Stomach (tissue), 9 donors: Measurements from ENCODE around the gene TMEM164. TPM values are rescaled to one million over a fixed set of nuclear protein-coding genes. Genes with fewer than 3 reads are reported as not detected.

Experiments used
- DNase-seq, 2 donors: peaks; one replicate each; pipeline versions ENCODE4 v3.0.0 to v3.0.0-alpha.2; 2013 to 2019
- H3K27ac ChIP-seq, 5 donors: fragments of 200-600 bp in 4 of 5; sonication (generic) in 4 of 5; one replicate each; pipeline ENCODE4 v1.5.1; 2013 to 2019; ENCODE audit warnings: mild to moderate bottlenecking in 1 of 5, moderate library complexity in 1 of 5
- H3K27me3 ChIP-seq, 3 donors: fragments of 200-600 bp; sonication (generic); one replicate each; pipeline ENCODE4 v1.5.1; 2017 to 2019; ENCODE audit warnings: mixed run types in 1 of 3
- H3K36me3 ChIP-seq, 4 donors: fragments of 200-600 bp; sonication (generic); 1 replicate in 3 of 4; 2 replicates in 1 of 4; pipeline ENCODE4 v1.5.1; 2016 to 2019
- H3K4me1 ChIP-seq, 4 donors: fragments of 200-600 bp; sonication (generic); one replicate each; pipeline ENCODE4 v1.5.1; 2016 to 2019
- H3K4me3 ChIP-seq, 4 donors: fragments of 200-600 bp; sonication (generic) in 3 of 4; one replicate each; pipeline ENCODE4 v1.5.1; 2016 to 2019; ENCODE audit warnings: mild to moderate bottlenecking in 1 of 4
- H3K9me3 ChIP-seq, 4 donors: fragments of 200-600 bp; sonication (generic); one replicate each; pipeline ENCODE4 v1.5.1; 2016 to 2019
- CTCF ChIP-seq, 7 experiments: fragments of 450-650 bp in 4 of 7; fragments of 200-600 bp in 3 of 7; sonication (generic) in 3 of 7; IDR thresholded peaks; one replicate each; pipeline ENCODE4 v1.5.1; 2016 to 2019; ENCODE audit warnings: antibody characterized with exemption in 7 of 7, control low read depth in 2 of 7, mild to moderate bottlenecking in 1 of 7
- EP300 ChIP-seq: sonication (generic); formaldehyde crosslinking; IDR thresholded peaks from one replicate; pipeline ENCODE4 v1.6.1; 2017; ENCODE audit warnings: antibody characterized with exemption
- POLR2A ChIP-seq, 4 donors: fragments of 450-650 bp; IDR thresholded peaks; one replicate each; pipeline ENCODE4 v1.6.1; 2016; ENCODE audit warnings: antibody characterized with exemption in 4 of 4, control low read depth in 2 of 4, mild to moderate bottlenecking in 1 of 4, moderate library complexity in 1 of 4
- POLR2AphosphoS5 ChIP-seq, 3 donors: sonication (generic); formaldehyde crosslinking; IDR thresholded peaks; one replicate each; pipeline ENCODE4 v1.6.1; 2016; ENCODE audit warnings: antibody characterized with exemption in 3 of 3
- WGBS, 5 donors: extraction: QIAGEN DNeasy Blood & Tissue Kit in 3 of 5; methylation state at CpG; one replicate each; pipeline versions ENCODE4 v1.1.5 to v1.1.7; 2013 to 2018; 5-methylcytosine and 5-hydroxymethylcytosine counted together
- intact Hi-C: fragments of 100-400 bp; cut with DNase I; formaldehyde crosslinking; loops from one replicate; pipeline ENCODE4 v1.15.1; 2023; ENCODE audit warnings: low total_unique reads
- polyA plus RNA-seq, 3 donors: library from polyadenylated mRNA; stranded (reverse); fragments of 200-250 nt; gene quantifications; one replicate each; pipeline ENCODE4 v1.2.3, GENCODE V29; 2013
- total RNA-seq, 5 donors: library from RNA; depleted of rRNA; stranded (reverse); fragments of >200 nt; gene quantifications; one replicate each; pipeline versions ENCODE4 v1.1.0 to v1.2.3, GENCODE V29; 2014 to 2016
- donor health status: healthy with polysubstance abuse.
- donor health status: Bipolar disorder and iron deficiency.
- donor health status: healthy.

Gene TMEM164
- total and polyA plus RNA-seq, 8 donors: 4.9 to 29.7 (median 11.6) TPM

- TF ChIP-seq POLR2A (IDR thresholded peaks at IDR 0.05) (no peak), POLR2AphosphoS5 (IDR thresholded peaks at IDR 0.05) (no peak), EP300 (no peak), CTCF (IDR thresholded peaks at IDR 0.05) (no peak)
- Histone ChIP-seq H3K4me3 (no peak overlapping the region), H3K27me3 (peaks cover 0 to 2% (median 0%) of the 10 kb centered on the region in 3 donors), H3K9me3 (no peaks in the 10 kb centered on the region), H3K27ac (no peak overlapping the region), H3K36me3 (peaks cover 0 to 5% (median 0%) of the 10 kb centered on the region in 4 donors), H3K4me1 (no peaks in the 10 kb centered on the region)
- no peak for DNase-seq
- intact Hi-C loops: no loop called here
- 78 to 88% (median 84%) methylated on average over 4 of the region's 4 CpGs for WGBS, 5 donors
Observed at GRCh38 chrX:110192516-110192915, 189.6 kb downstream of the TMEM164 start.

DNA sequence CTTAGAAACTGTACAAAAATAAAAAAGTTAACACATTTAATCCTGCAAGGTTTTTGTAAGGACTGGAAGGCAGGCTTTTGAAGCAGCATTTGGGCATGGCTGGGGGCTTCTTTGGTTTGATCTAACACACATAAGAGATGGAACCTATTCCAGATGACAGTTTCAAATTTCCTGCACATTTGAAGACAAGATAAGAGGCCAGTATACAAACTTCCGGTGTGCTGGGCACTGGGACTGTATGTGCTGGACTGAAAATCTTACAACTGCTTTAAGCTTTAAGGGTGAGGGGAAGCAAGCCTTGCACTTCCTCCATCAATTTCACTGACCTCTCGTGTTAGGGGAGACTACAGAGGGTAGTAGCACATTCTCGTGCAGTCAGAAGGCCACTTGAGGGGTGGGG, 192.1 kb downstream of the TMEM164 start:
- 34 to 76% (median 38%) methylated on average over 3 of the region's 3 CpGs for WGBS, 5 donors
- no peaks in the 10 kb centered on the region for H3K4me1 ChIP-seq
- no peak for TF ChIP-seq EP300
- no peak for TF ChIP-seq POLR2A (IDR thresholded peaks at IDR 0.05)
- no peak for TF ChIP-seq CTCF (IDR thresholded peaks at IDR 0.05)
- no peak for TF ChIP-seq POLR2AphosphoS5 (IDR thresholded peaks at IDR 0.05)
- H3K36me3 ChIP-seq: peaks cover 0 to 10% (median 2%) of the 10 kb centered on the region in 4 donors
- no peak overlapping the region for H3K27ac ChIP-seq
- intact Hi-C loops: no loop called here
- no peak overlapping the region for H3K4me3 ChIP-seq
- H3K27me3 ChIP-seq: no peaks in the 10 kb centered on the region
- H3K9me3 ChIP-seq: no peaks in the 10 kb centered on the region
- no peak for DNase-seq

GRCh38 chrX:110201799-110202198, 198.9 kb downstream of the TMEM164 start:
- intact Hi-C loops: no loop called here
- WGBS, 5 donors: 80 to 99% (median 93%) methylated on average over 3 of the region's 3 CpGs

DNA sequence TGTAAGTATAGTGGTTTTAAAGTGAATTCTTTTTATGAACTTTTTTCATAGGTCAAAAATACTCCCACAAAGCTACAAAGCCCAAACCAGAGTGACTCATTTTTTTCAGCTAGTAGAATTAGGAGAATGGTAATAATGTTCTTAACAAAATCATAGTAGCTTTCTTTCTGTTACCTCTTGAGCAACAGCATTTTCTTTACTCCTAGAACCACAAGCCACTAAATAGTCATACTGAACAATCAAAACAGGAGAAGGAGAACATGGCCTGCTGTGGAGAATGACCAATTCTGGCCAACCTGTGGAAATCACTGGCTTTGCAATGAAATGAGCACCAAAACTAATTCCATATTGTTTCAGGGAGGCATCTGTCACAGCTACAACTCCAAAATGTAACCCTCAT, 202.1 kb downstream of the TMEM164 start:
- no peaks in the 10 kb centered on the region for H3K4me1 ChIP-seq
- H3K4me3 ChIP-seq: no peak overlapping the region
- H3K27ac ChIP-seq: no peak overlapping the region
- intact Hi-C loops: no loop called here
- no peak for TF ChIP-seq CTCF (IDR thresholded peaks at IDR 0.05)
- TF ChIP-seq POLR2A (IDR thresholded peaks at IDR 0.05): no peak
- TF ChIP-seq EP300: no peak
- no peak for TF ChIP-seq POLR2AphosphoS5 (IDR thresholded peaks at IDR 0.05)
- peaks cover 0 to 4% (median 0%) of the 10 kb centered on the region in 3 donors for H3K27me3 ChIP-seq
- no peaks in the 10 kb centered on the region for H3K36me3 ChIP-seq
- no peaks in the 10 kb centered on the region for H3K9me3 ChIP-seq
- DNase-seq: no peak

More at GRCh38 chrX:110201799-110202198, 198.9 kb downstream of the TMEM164 start:
- H3K36me3 ChIP-seq: peaks cover 0 to 7% (median 2%) of the 10 kb centered on the region in 4 donors
- no peaks in the 10 kb centered on the region for H3K4me1 ChIP-seq
- H3K9me3 ChIP-seq: no peaks in the 10 kb centered on the region
- peaks cover 0 to 4% (median 0%) of the 10 kb centered on the region in 3 donors for H3K27me3 ChIP-seq
- DNase-seq: no peak
- TF ChIP-seq EP300 (no peak), POLR2A (IDR thresholded peaks at IDR 0.05) (no peak)
- H3K27ac ChIP-seq: no peak overlapping the region
- no peak overlapping the region for H3K4me3 ChIP-seq

- TF ChIP-seq EP300: no peak
- no peaks in the 10 kb centered on the region for H3K27me3 ChIP-seq
- intact Hi-C loops: no loop called here
- no peak overlapping the region for H3K27ac ChIP-seq
- no peaks in the 10 kb centered on the region for H3K4me1 ChIP-seq
- H3K36me3 ChIP-seq: no peaks in the 10 kb centered on the region
- WGBS, 5 donors: 67 to 94% (median 77%) methylated on average over 2 of the region's 2 CpGs
- no peak overlapping the region for H3K4me3 ChIP-seq
- H3K9me3 ChIP-seq: no peaks in the 10 kb centered on the region
- no peak for DNase-seq
Observed at GRCh38 chrX:110208092-110208491, 205.2 kb downstream of the TMEM164 start.
